ENCODE results near the gene RAI1. TPM values are rescaled to one million over a fixed set of nuclear protein-coding genes. Genes with fewer than 3 reads are reported as not detected.

The RAI1 gene
- total and polyA plus RNA-seq, 12 donors = 4.2 to 37.3 (median 26.9) TPM

GRCh38 chr17:17669580-17670235 lies 11.6 kb upstream of the RAI1 start:
- no peak for TF ChIP-seq POLR2A (IDR thresholded peaks at IDR 0.05)
- TF ChIP-seq CTCF (IDR thresholded peaks at IDR 0.05) = no peak
- Histone ChIP-seq H3K4me1 (replicated peaks in 1 of 2) (no peaks in the 10 kb centered on the region), H3K27me3 (no peaks in the 10 kb centered on the region), H3K4me3 (no peak overlapping the region), H3K9me3 (replicated peaks in 1 of 3) (no peaks in the 10 kb centered on the region), H3K27ac (no peak overlapping the region), H3K36me3 (replicated peaks in 1 of 2) (no peaks in the 10 kb centered on the region)
- intact Hi-C loops (cut with DNase I) = no loop called here
- 69 to 78% (median 74%) methylated on average over 5 to 6 of the region's 6 CpGs for WGBS, 4 donors
- no peak for DNase-seq

GRCh38 chr17:17670701-17671305 lies 10.5 kb upstream of the RAI1 start:
- no peaks in the 10 kb centered on the region for H3K27me3 ChIP-seq
- no peak for TF ChIP-seq CTCF (IDR thresholded peaks at IDR 0.05)
- TF ChIP-seq POLR2A (IDR thresholded peaks at IDR 0.05) = no peak
- WGBS, 4 donors = 84 to 87% (median 85%) methylated on average over 15 to 16 of the region's 16 CpGs
- H3K9me3 ChIP-seq (replicated peaks in 1 of 3) = no peaks in the 10 kb centered on the region
- intact Hi-C loops (cut with DNase I) = no loop called here
- no peak for DNase-seq
- no peaks in the 10 kb centered on the region for H3K36me3 ChIP-seq (replicated peaks in 1 of 2)
- no peaks in the 10 kb centered on the region for H3K4me1 ChIP-seq (replicated peaks in 1 of 2)
- no peak overlapping the region for H3K4me3 ChIP-seq
- no peak overlapping the region for H3K27ac ChIP-seq

- H3K9me3 ChIP-seq (replicated peaks in 1 of 3) = no peaks in the 10 kb centered on the region
- no peaks in the 10 kb centered on the region for H3K27me3 ChIP-seq
- H3K27ac ChIP-seq = no peak overlapping the region
- WGBS, 4 donors = 63 to 80% (median 72%) methylated on average over 10 of the region's 10 CpGs
- H3K4me1 ChIP-seq (replicated peaks in 1 of 2) = no peaks in the 10 kb centered on the region
- no peaks in the 10 kb centered on the region for H3K36me3 ChIP-seq (replicated peaks in 1 of 2)
- DNase-seq = no peak
- H3K4me3 ChIP-seq = no peak overlapping the region
- TF ChIP-seq CTCF (IDR thresholded peaks at IDR 0.05) (no peak), POLR2A (IDR thresholded peaks at IDR 0.05) (no peak)
- intact Hi-C loops (cut with DNase I) = no loop called here
Observed at GRCh38 chr17:17671369-17672129, 9.7 kb upstream of the RAI1 start.

Measured in adrenal gland (tissue), 12 donors.